Measurements from ENCODE around the gene ARHGAP15. TPM values are rescaled to one million over a fixed set of nuclear protein-coding genes. Genes with fewer than 3 reads are reported as not detected.
A peak's percentile ranks its signal among the peaks of the same experiment; 100 is the strongest.

The ARHGAP15 gene
- total RNA-seq, 4 donors from 2014 or later, result 1.7 to 16.8 (median 3.7) TPM

GRCh38 chr2:143708682-143709081 lies 579.5 kb downstream of the ARHGAP15 start:
- intact Hi-C loops (cut with DNase I), result no loop called here
- Histone ChIP-seq H3K27me3 (peaks cover 0 to 8% (median 0%) of the 10 kb centered on the region in 4 donors), H3K4me3 (no peak overlapping the region), H3K4me1 (peaks cover 0 to 31% (median 0%) of the 10 kb centered on the region in 3 donors), H3K9me3 (peaks cover 0 to 12% (median 0%) of the 10 kb centered on the region in 3 donors), H3K36me3 (no peaks in the 10 kb centered on the region), H3K27ac (no peak overlapping the region)
- no peak for DNase-seq
- TF ChIP-seq POLR2A (IDR thresholded peaks at IDR 0.05), result no peak
- no peak for TF ChIP-seq CTCF (IDR thresholded peaks at IDR 0.05)

- Histone ChIP-seq H3K27me3 (peaks cover 0 to 8% (median 0%) of the 10 kb centered on the region in 4 donors), H3K9me3 (peaks cover 0 to 12% (median 0%) of the 10 kb centered on the region in 3 donors), H3K36me3 (no peaks in the 10 kb centered on the region), H3K27ac (no peak overlapping the region), H3K4me1 (peaks cover 0 to 17% (median 0%) of the 10 kb centered on the region in 3 donors), H3K4me3 (no peak overlapping the region)
- no peak for TF ChIP-seq POLR2A (IDR thresholded peaks at IDR 0.05)
- no peak for TF ChIP-seq CTCF (IDR thresholded peaks at IDR 0.05)
- no peak for DNase-seq
- WGBS, 2 donors, result 90 to 94% methylated on average over 4 of the region's 4 CpGs
- intact Hi-C loops (cut with DNase I), result no loop called here
Observed at GRCh38 chr2:143710196-143710595, 581.0 kb downstream of the ARHGAP15 start.

DNA sequence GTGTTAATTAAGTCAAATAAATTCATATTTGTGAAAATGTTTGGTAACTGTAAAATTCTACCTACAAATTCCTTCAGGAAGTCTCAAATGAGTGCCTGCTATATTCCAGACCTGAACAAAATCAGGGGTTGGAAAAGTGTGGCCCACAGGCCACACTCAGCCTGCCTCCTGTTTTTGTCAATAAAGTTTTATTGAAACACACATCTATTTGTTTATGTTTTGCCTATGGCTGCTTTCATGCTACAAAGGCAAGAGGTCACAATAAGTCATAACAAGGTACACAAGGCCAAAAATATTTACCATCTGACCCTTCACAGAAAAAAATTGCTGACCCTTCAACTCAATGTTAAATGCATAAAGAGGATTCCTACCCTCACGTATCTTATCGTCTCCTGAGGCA lies 581.7 kb downstream of the ARHGAP15 start:
- peaks cover 0 to 11% (median 0%) of the 10 kb centered on the region in 3 donors for H3K4me1 ChIP-seq
- WGBS, 2 donors, result 94 to 100% methylated on average over 2 of the region's 2 CpGs
- TF ChIP-seq CTCF (IDR thresholded peaks at IDR 0.05) (no peak), POLR2A (IDR thresholded peaks at IDR 0.05) (no peak)
- intact Hi-C loops (cut with DNase I), result no loop called here
- peaks cover 0 to 12% (median 0%) of the 10 kb centered on the region in 3 donors for H3K9me3 ChIP-seq
- no peak for DNase-seq
- no peak overlapping the region for H3K4me3 ChIP-seq
- H3K36me3 ChIP-seq, result no peaks in the 10 kb centered on the region
- H3K27me3 ChIP-seq, result peaks cover 0 to 8% (median 0%) of the 10 kb centered on the region in 4 donors
- no peak overlapping the region for H3K27ac ChIP-seq

DNA sequence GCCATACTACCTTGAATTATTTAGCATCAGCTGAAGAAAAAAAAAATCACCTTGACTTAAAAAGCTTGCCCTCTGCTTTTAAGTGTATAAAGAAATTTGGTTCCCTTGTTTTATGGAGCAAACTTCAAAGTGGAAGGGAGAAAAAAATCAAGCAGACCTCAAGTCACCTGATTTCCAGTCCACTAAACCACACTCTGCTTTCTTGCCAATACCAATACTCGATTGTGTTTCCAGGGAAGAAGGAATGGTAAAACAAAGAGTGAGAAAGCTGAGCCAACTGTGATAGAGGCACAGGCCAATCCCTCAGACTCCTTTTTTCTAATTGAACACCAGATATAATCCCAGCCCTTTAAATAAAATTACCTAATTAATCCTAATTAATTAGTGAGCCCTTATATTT lies 587.3 kb downstream of the ARHGAP15 start:
- 10 to 34% methylated on average over 1 of the region's 1 CpG for WGBS, 2 donors
- H3K27me3 ChIP-seq, result peaks cover 0 to 5% (median 0%) of the 10 kb centered on the region in 4 donors
- H3K9me3 ChIP-seq, result peaks cover 0 to 4% (median 0%) of the 10 kb centered on the region in 3 donors
- intact Hi-C loops (cut with DNase I), result no loop called here
- H3K4me3 ChIP-seq, result no peak overlapping the region
- H3K36me3 ChIP-seq, result no peaks in the 10 kb centered on the region
- no peak for TF ChIP-seq POLR2A (IDR thresholded peaks at IDR 0.05)
- no peak for TF ChIP-seq CTCF (IDR thresholded peaks at IDR 0.05)
- no peak overlapping the region for H3K27ac ChIP-seq
- DNase-seq, result no peak
- peaks cover 0 to 9% (median 0%) of the 10 kb centered on the region in 3 donors for H3K4me1 ChIP-seq

GRCh38 chr2:143717053-143717452 lies 587.8 kb downstream of the ARHGAP15 start:
- peaks cover 0 to 9% (median 0%) of the 10 kb centered on the region in 3 donors for H3K4me1 ChIP-seq
- no peaks in the 10 kb centered on the region for H3K9me3 ChIP-seq
- H3K4me3 ChIP-seq, result peak overlapping the region in 2 of 4 donors; percentile 4 to 37
- WGBS, 2 donors, result 22 to 38% methylated on average over 6 of the region's 6 CpGs
- H3K27me3 ChIP-seq, result no peaks in the 10 kb centered on the region
- intact Hi-C loops (cut with DNase I), result no loop called here
- H3K36me3 ChIP-seq, result no peaks in the 10 kb centered on the region
- peak overlapping the region in 3 of 4 donors; percentile 16 to 34 (median 31) for H3K27ac ChIP-seq
- no peak for TF ChIP-seq CTCF (IDR thresholded peaks at IDR 0.05)
- no peak for TF ChIP-seq POLR2A (IDR thresholded peaks at IDR 0.05)
- no peak for DNase-seq

Measured in esophagus squamous epithelium (tissue), 5 donors.